ENCODE measurements around the gene CENPL. TPM values are rescaled to one million over a fixed set of nuclear protein-coding genes. Genes with fewer than 3 reads are reported as not detected.

Gene CENPL
- total and polyA plus RNA-seq, 2 of the 4 experiments (the other 2 are of a cell fraction): 6.3 to 21.1 TPM

DNA sequence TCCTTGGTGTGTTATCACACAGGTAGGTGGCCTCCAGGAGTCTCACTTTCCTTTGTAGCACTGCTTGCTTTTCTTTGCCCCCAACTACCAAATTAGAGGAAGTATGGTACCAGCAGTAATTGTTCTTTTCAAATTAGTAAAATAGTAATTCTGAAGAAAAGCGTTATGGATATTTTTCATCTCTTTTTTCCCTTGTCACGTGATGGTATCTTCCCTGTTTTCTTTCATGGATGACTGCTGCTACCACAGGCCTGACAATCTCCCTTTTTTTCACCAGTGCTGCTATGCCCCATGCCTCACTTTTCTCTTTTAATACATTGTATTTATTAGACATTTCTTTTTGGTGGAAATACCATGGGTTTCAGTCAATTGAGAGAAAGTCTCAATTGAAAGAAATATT lies 46.8 kb upstream of the CENPL start:
- no peak overlapping the region for H3K4ac ChIP-seq (ENCODE audit: low read depth, low read length)
- H2AK9ac ChIP-seq (replicated peaks; ENCODE audit: low read depth, low read length, poor library complexity): no peak overlapping the region
- no TSS peak for BruUV-seq (replicated peaks)
- no peak overlapping the region for H3K23ac ChIP-seq (ENCODE audit: low read depth, low read length)
- no peak overlapping the region for H3K27ac ChIP-seq (ENCODE audit: insufficient read depth, low read length)
- H2BK15ac ChIP-seq (ENCODE audit: low read depth, low read length): no peak overlapping the region
- no peaks in the 10 kb centered on the region for H3K9me1 ChIP-seq (ENCODE audit: insufficient read depth, low read length)
- H4K20me1 ChIP-seq (ENCODE audit: insufficient read depth, low read length): peaks cover 13% of the 10 kb centered on the region
- no peak for ATAC-seq (ENCODE audit: low read depth)
- H4K8ac ChIP-seq (ENCODE audit: low read depth in 2 of 2, low read length in 2 of 2): no peak overlapping the region
- POLR2A ChIA-PET (ENCODE audit: unreplicated experiment): interaction anchor here (0.6 kb wide), 1 partner anchor 81 kb away, joined by 5 read pairs; no protein-coding TSS in a partner anchor
- no peak overlapping the region for H3K56ac ChIP-seq (ENCODE audit: extremely low read depth, insufficient read depth, low read length)
- DNase-seq: no peak
- H2AFZ ChIP-seq (replicated peaks; ENCODE audit: low read length, poor library complexity): no peak overlapping the region
- H3K27me3 ChIP-seq (ENCODE audit: control insufficient read depth, insufficient read depth, low read length): no peaks in the 10 kb centered on the region
- no CpG with 5 or more reads among the region's 2 CpGs for whole genome bisulfite sequencing, 2 experiments (ENCODE audit: extremely low coverage in 2 of 2, insufficient read length in 1 of 2)
- peaks cover 23% of the 10 kb centered on the region for H3K36me3 ChIP-seq (ENCODE audit: control insufficient read depth, insufficient read depth, low read length)
- H4K5ac ChIP-seq (ENCODE audit: low read depth, low read length): no peak overlapping the region
- CTCF ChIA-PET: no interaction called here
- no peak overlapping the region for H3K14ac ChIP-seq (replicated peaks; ENCODE audit: low read depth, low read length)
- H3K4me1 ChIP-seq (ENCODE audit: control insufficient read depth, insufficient read depth, low read length): no peaks in the 10 kb centered on the region; the same call in 1 of the 2 replicates
- no peak overlapping the region for H2BK5ac ChIP-seq (ENCODE audit: low read depth, low read length, poor library complexity, severe bottlenecking)
- no peak overlapping the region for H3K4me3 ChIP-seq (ENCODE audit: insufficient read depth, low read depth, low read length)
- no peak overlapping the region for H3K9ac ChIP-seq (ENCODE audit: low read depth, low read length)
- H2AK5ac ChIP-seq (ENCODE audit: low read depth, low read length): no peak overlapping the region
- intact Hi-C loops (cut with micrococcal nuclease): no loop called here
- TF ChIP-seq CHD1 (IDR thresholded peaks at IDR 0.05; ENCODE audit: low read depth, low read length): no peak
- no peak overlapping the region for H3K18ac ChIP-seq (ENCODE audit: low read depth, low read length)
- no peak overlapping the region for H2BK120ac ChIP-seq (ENCODE audit: low read depth, low read length)
- in situ Hi-C loops (cut with MboI; ENCODE audit: low sequenced_read_pairs): no loop called here
- no peak overlapping the region for H4K91ac ChIP-seq (ENCODE audit: insufficient read depth, low read depth, low read length)
- no peaks in the 10 kb centered on the region for H3K9me3 ChIP-seq (ENCODE audit: control insufficient read depth, insufficient read depth, low read length)
- no peak overlapping the region for H3K4me2 ChIP-seq (ENCODE audit: low read depth, low read length)
- dilution Hi-C loops (cut with HindIII; ENCODE audit: low sequenced_read_pairs, unreplicated experiment): no loop called here
- H3K79me1 ChIP-seq (ENCODE audit: low read depth in 1 of 2, low read length in 2 of 2): peaks cover 3 to 37% of the 10 kb centered on the region in 2 experiments; a peak in 3 of 4 replicates
- no peak overlapping the region for H2BK20ac ChIP-seq (ENCODE audit: low read depth, low read length)
